ENCODE data around the gene ORMDL1. TPM values are rescaled to one million over a fixed set of nuclear protein-coding genes. Genes with fewer than 3 reads are reported as not detected.

The ORMDL1 gene
- total and polyA plus RNA-seq, 8 donors = 25.2 to 115 (median 49.9) TPM

DNA sequence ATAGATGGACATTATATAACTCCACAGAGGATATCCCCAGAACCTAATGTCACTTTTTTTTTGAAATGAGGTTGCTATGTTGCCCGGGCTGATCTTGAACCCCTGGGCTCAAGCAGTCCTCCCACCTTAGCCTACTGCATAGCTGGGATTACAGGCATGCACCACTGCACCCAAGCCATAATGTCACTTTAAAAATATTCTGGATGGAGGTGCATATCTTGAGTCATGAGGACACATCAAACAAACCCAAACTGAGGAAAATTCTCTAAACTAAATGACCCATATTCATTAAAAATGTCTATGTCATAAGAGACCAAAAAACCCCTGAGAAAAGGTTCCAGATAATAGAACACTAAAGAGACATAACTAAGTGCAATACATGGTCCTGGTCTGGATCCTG is 57.9 kb downstream of the ORMDL1 start:
- WGBS, 5 donors = 88 to 100% (median 89%) methylated on average over 1 of the region's 1 CpG
- TF ChIP-seq POLR2AphosphoS5 (IDR thresholded peaks at IDR 0.05) = no peak
- no peak for TF ChIP-seq POLR2A (IDR thresholded peaks at IDR 0.05)
- TF ChIP-seq EP300 (IDR thresholded peaks at IDR 0.05) = no peak
- TF ChIP-seq CTCF (IDR thresholded peaks at IDR 0.05) = no peak
- intact Hi-C loops (cut with DNase I; ENCODE audit: low total_unique reads) = no loop called here

DNA sequence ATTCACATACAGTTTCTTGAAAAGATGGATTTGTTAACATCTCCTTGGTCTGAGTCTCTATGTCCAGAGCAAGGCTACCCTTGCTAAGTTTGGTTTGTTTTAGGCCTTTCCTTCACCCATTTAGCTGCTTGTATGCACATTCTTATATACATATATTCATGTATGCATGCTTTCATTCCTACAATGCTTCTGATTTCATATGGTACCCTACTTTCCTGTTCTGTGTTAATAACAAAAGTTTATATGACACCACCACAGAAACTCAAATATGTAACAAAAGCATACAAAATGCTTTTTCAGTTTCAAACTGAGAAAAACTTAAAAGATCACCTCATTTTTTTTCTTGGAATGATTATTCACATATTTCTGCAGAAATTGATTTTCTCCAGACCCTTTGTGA is 60.9 kb downstream of the ORMDL1 start:
- intact Hi-C loops (cut with DNase I; ENCODE audit: low total_unique reads) = no loop called here

More for the DNA sequence above, 57.9 kb downstream of the ORMDL1 start:
- Histone ChIP-seq H3K27ac (no peak overlapping the region), H3K4me3 (no peak overlapping the region), H3K27me3 (no peaks in the 10 kb centered on the region), H3K36me3 (peaks cover 0 to 16% (median 9%) of the 10 kb centered on the region in 4 donors), H3K9me3 (no peaks in the 10 kb centered on the region), H3K4me1 (no peaks in the 10 kb centered on the region)
- no peak for DNase-seq

More for the DNA sequence above, 60.9 kb downstream of the ORMDL1 start:
- Histone ChIP-seq H3K27ac (no peak overlapping the region), H3K4me1 (no peaks in the 10 kb centered on the region), H3K27me3 (no peaks in the 10 kb centered on the region), H3K9me3 (no peaks in the 10 kb centered on the region), H3K36me3 (peaks cover 0 to 27% (median 6%) of the 10 kb centered on the region in 4 donors), H3K4me3 (no peak overlapping the region)
- DNase-seq = no peak
- TF ChIP-seq POLR2AphosphoS5 (IDR thresholded peaks at IDR 0.05) (no peak), POLR2A (IDR thresholded peaks at IDR 0.05) (no peak), CTCF (IDR thresholded peaks at IDR 0.05) (no peak), EP300 (IDR thresholded peaks at IDR 0.05) (no peak)

Other genes with a start within 250 kb of the ORMDL1 start
- gene SLC40A1, start 203.6 kb downstream of the ORMDL1 start, total RNA-seq = 100 to 1,000 TPM in 3 of 5 donors, 10 to 100 TPM in 2; 60.7 to 147 (median 104) TPM
- 10 to 100 TPM; 21.3 to 72.3 (median 65.5) TPM for gene SLC40A1, start 203.6 kb downstream of the ORMDL1 start, polyA plus RNA-seq
- gene ASNSD1, start 122.9 kb downstream of the ORMDL1 start, total RNA-seq = 100 to 1,000 TPM in 1 of 5 donors, 10 to 100 TPM in 4; 12.3 to 143 (median 33.3) TPM
- 10 to 100 TPM; 29.0 to 37.7 (median 37.1) TPM for gene ASNSD1, start 122.9 kb downstream of the ORMDL1 start, polyA plus RNA-seq
- gene ANKAR, start 109.7 kb downstream of the ORMDL1 start, total RNA-seq = 10 to 100 TPM in 2 of 5 donors, 1 to 10 TPM in 3; 2.0 to 26.8 (median 8.2) TPM
- 1 to 10 TPM; 2.1 to 6.6 (median 2.2) TPM for gene ANKAR, start 109.7 kb downstream of the ORMDL1 start, polyA plus RNA-seq
- gene OSGEPL1, start 21.5 kb downstream of the ORMDL1 start, total RNA-seq = 1 to 10 TPM in 4 of 5 donors, not detected in 1; 1.3 to 9.0 (median 6.1) TPM
- 1 to 10 TPM; 1.8 to 4.2 (median 2.5) TPM for gene OSGEPL1, start 21.5 kb downstream of the ORMDL1 start, polyA plus RNA-seq
- 10 to 100 TPM; 12.2 to 40.8 (median 19.8) TPM for gene PMS1, start 111 bp upstream of the ORMDL1 start, total RNA-seq
- gene PMS1, start 111 bp upstream of the ORMDL1 start, polyA plus RNA-seq = 1 to 10 TPM; 4.0 to 7.6 (median 6.0) TPM